NCI-H460 (cell line): ENCODE results near the gene ACADS. TPM values are rescaled to one million over a fixed set of nuclear protein-coding genes. Genes with fewer than 3 reads are reported as not detected.
A peak's percentile ranks its signal among the peaks of the same experiment; 100 is the strongest.

Experiments
- DNase-seq: peaks from one replicate; pipeline ENCODE4 v3.0.0-alpha.2; 2016; ENCODE audit warnings: low read depth; ENCODE audit errors: extremely low read depth
- total RNA-seq: library from RNA; depleted of rRNA; stranded (reverse); fragments of >200 nt; shearing (Covaris generic); gene quantifications from 2 replicates; pipeline ENCODE4 v1.2.3, GENCODE V29; 2014; rRNA removed

ACADS gene
- total RNA-seq, 1 experiment from 2014 or later: 13.6 TPM

DNA sequence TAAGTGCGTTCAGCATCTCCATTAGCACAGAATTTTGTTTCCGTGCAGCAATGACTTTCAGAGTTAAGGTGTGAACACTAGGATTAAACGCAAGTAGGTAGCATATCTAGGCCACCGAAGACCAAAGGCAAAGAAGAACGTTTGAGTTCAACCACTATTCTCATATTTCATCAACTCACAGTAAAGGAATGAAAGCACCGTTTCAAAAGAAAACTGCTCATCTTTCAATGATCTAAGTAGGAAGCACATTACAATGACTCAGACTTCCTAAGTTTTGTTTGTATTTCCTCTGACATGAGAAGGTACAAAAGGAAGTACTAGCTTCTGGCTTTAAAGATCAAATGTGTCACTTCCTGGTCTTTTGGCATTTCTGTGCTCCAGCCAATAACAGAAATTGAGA, 57.6 kb downstream of the ACADS start:
- peak; percentile 7 for DNase-seq

DNA sequence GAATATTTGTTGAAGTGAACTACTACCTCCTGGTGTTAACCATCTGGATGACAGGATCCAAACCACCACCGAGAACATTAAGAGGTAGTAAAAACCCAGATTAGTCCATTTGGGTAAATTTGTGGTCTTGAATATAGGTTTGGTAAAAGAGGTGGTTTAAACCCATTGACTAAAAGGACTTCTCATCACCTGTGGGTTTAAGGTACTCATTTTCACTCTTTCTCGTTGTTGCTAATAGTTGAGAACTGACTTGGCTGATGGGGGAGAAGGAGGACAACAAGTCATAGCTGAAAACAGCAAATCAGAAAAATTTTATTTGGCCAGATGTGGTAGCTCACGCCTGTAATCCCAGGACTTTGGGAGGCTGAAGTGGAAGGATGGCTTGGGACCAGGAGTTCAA, 59.2 kb downstream of the ACADS start:
- DNase-seq: no peak

DNA sequence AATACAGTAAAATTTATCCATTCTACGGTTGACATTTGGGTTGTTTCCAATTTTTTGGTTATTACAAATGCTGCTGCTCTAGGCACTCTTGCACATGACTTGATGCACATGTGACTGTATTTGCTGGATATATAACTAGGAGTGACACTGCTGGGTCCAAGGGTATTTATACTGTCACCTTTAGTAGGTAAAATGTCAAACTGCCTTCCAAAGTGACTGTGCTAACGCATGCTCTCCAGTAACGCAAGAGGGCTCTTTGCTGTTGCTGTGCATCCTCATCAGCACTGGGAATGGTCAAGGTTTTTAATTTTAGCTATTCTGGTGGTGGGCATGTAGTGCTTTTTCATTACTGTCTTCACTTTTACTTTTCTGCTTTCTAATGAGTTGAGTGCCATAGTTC, 62.3 kb downstream of the ACADS start:
- DNase-seq: no peak

Other genes with a start within 250 kb of the ACADS start
- gene DYNLL1, start 229.7 kb upstream of the ACADS start, total RNA-seq: 205 and 250 TPM in 2 replicates
- 47.5 and 55.1 TPM in 2 replicates for gene COQ5, start 196.7 kb upstream of the ACADS start, total RNA-seq
- gene RNF10, start 191.5 kb upstream of the ACADS start, total RNA-seq: 90.8 and 94.5 TPM in 2 replicates
- gene POP5, start 144.4 kb upstream of the ACADS start, total RNA-seq: 42.5 and 45.6 TPM in 2 replicates
- not detected in 2 replicates for gene CABP1, start 85.2 kb upstream of the ACADS start, total RNA-seq
- 76.6 and 77.4 TPM in 2 replicates for gene MLEC, start 38.7 kb upstream of the ACADS start, total RNA-seq
- gene UNC119B, start 15.4 kb upstream of the ACADS start, total RNA-seq: 17.9 and 18.0 TPM in 2 replicates
- gene SPPL3, start 178.5 kb downstream of the ACADS start, total RNA-seq: 11.5 and 12.5 TPM in 2 replicates